ENCODE data around the gene FXYD4. TPM values are rescaled to one million over a fixed set of nuclear protein-coding genes. Genes with fewer than 3 reads are reported as not detected.

The FXYD4 gene
- total RNA-seq, 6 experiments from 2014 or later = not detected

GRCh38 chr10:43404704-43405084 is 33.3 kb downstream of the FXYD4 start:
- peaks cover 0 to 2% (median 0%) of the 10 kb centered on the region in 4 donors for H3K9me3 ChIP-seq
- H3K4me3 ChIP-seq = no peak overlapping the region
- H3K36me3 ChIP-seq = no peaks in the 10 kb centered on the region
- no peak overlapping the region for H3K27ac ChIP-seq
- ATAC-seq = no peak
- DNase-seq = no peak
- no peak for TF ChIP-seq CTCF (IDR thresholded peaks at IDR 0.05)
- TF ChIP-seq POLR2A (IDR thresholded peaks at IDR 0.05) = no peak
- intact Hi-C loops (cut with DNase I) = no loop called here
- 33% methylated on average over 6 of the region's 6 CpGs for WGBS (ENCODE audit: insufficient coverage, low coverage, low lambda C conversion rate, missing lambda C conversion rate)
- H3K4me1 ChIP-seq = peaks cover 0 to 69% (median 31%) of the 10 kb centered on the region in 4 donors
- no peaks in the 10 kb centered on the region for H3K27me3 ChIP-seq

DNA sequence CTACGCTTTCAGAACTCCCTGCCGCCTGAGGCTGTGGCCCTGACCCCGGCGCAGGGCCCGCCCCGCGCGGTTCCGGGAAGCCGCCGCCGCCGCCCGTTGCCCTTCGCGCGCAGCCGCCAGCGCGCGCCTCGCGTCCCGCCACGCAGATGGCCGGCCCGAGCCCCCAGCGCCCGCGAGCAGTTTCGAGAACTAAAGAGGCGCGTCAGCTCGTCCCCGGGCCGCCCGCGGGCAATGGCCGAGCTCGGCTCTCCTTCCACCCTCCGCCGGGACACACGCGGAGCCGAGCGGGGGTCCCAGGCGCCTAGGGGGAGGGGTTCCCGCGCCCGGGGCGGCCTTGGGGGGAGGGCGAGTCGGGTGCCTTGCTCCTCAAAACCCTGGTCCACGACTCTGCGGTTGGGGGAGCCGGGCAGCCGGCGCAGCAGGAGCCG is 35.7 kb downstream of the FXYD4 start:
- Histone ChIP-seq H3K27ac (peak overlapping the region; percentile 91 to 97 (median 97)), H3K9me3 (peaks cover 0 to 2% (median 0%) of the 10 kb centered on the region in 4 donors), H3K36me3 (no peaks in the 10 kb centered on the region), H3K4me3 (peak overlapping the region; percentile 69 to 82 (median 77)), H3K27me3 (no peaks in the 10 kb centered on the region), H3K4me1 (peaks cover 0 to 48% (median 19%) of the 10 kb centered on the region in 4 donors)
- DNase-seq (peak; percentile 72 to 80 (median 78)), ATAC-seq (peak; percentile 10 to 44 (median 28))
- no peak for TF ChIP-seq POLR2A (IDR thresholded peaks at IDR 0.05)
- no peak for TF ChIP-seq CTCF (IDR thresholded peaks at IDR 0.05)
- intact Hi-C loops (cut with DNase I) = no loop called here
- 0% methylated on average over 27 of the region's 59 CpGs for WGBS (ENCODE audit: insufficient coverage, low coverage, low lambda C conversion rate, missing lambda C conversion rate)

- Histone ChIP-seq H3K9me3 (peaks cover 0 to 2% (median 0%) of the 10 kb centered on the region in 4 donors), H3K4me1 (peaks cover 0 to 42% (median 16%) of the 10 kb centered on the region in 4 donors)
- under 1% methylated on average over 42 of the region's 56 CpGs for WGBS (ENCODE audit: insufficient coverage, low coverage, low lambda C conversion rate, missing lambda C conversion rate)
Observed at GRCh38 chr10:43407576-43408330, 36.3 kb downstream of the FXYD4 start.

GRCh38 chr10:43408331-43408709 is 36.9 kb downstream of the FXYD4 start:
- Histone ChIP-seq H3K9me3 (peaks cover 0 to 2% (median 0%) of the 10 kb centered on the region in 4 donors), H3K27ac (peak overlapping the region; percentile 91 to 97 (median 97)), H3K27me3 (no peaks in the 10 kb centered on the region), H3K36me3 (no peaks in the 10 kb centered on the region), H3K4me1 (peaks cover 0 to 36% (median 13%) of the 10 kb centered on the region in 4 donors), H3K4me3 (peak overlapping the region; percentile 69 to 82 (median 77))
- DNase-seq = no peak
- WGBS (ENCODE audit: insufficient coverage, low coverage, low lambda C conversion rate, missing lambda C conversion rate) = under 1% methylated on average over 24 of the region's 31 CpGs
- intact Hi-C loops (cut with DNase I) = no loop called here
- peak in 1 of 4 donors; percentile 0 for ATAC-seq
- TF ChIP-seq POLR2A (IDR thresholded peaks at IDR 0.05) = no peak
- TF ChIP-seq CTCF (IDR thresholded peaks at IDR 0.05) = no peak

More at GRCh38 chr10:43407576-43408330, 36.3 kb downstream of the FXYD4 start:
- intact Hi-C loops (cut with DNase I) = no loop called here
- ATAC-seq (peak; percentile 67 to 73 (median 70)), DNase-seq (peak; percentile 94 to 96 (median 95))
- H3K4me3 ChIP-seq = peak overlapping the region; percentile 69 to 82 (median 77)
- peak overlapping the region; percentile 91 to 97 (median 97) for H3K27ac ChIP-seq
- TF ChIP-seq POLR2A (IDR thresholded peaks at IDR 0.05) (peak; percentile 70), CTCF (IDR thresholded peaks at IDR 0.05) (peak in 3 of 4 donors; percentile 28 to 35 (median 32))
- H3K27me3 ChIP-seq = no peaks in the 10 kb centered on the region
- no peaks in the 10 kb centered on the region for H3K36me3 ChIP-seq
